Endodermal cell (in vitro differentiated cells): ENCODE measurements around the gene KMT2C. TPM values are rescaled to one million over a fixed set of nuclear protein-coding genes. Genes with fewer than 3 reads are reported as not detected.

Experiments
- DNase-seq: peaks from one replicate; pipeline ENCODE4 v3.0.0-alpha.2; 2017
- H3K27ac ChIP-seq: 2 replicates; pipeline ENCODE4 v1.5.1; 2013; ENCODE audit warnings: mild to moderate bottlenecking, low read depth, low read length, moderate library complexity
- H3K27me3 ChIP-seq: 2 replicates; pipeline ENCODE4 v1.6.1; 2013; ENCODE audit warnings: mild to moderate bottlenecking, low read length, moderate library complexity; ENCODE audit not compliant: insufficient read depth, control insufficient read depth, poor library complexity, severe bottlenecking
- H3K36me3 ChIP-seq: 2 replicates; pipeline ENCODE4 v1.7.0; 2013; ENCODE audit warnings: mild to moderate bottlenecking, low read length, moderate library complexity; ENCODE audit not compliant: control insufficient read depth, insufficient read depth
- H3K4me1 ChIP-seq: one replicate; pipeline ENCODE4 v1.7.0; 2013; ENCODE audit warnings: low read length; ENCODE audit not compliant: control insufficient read depth, insufficient read depth
- H3K4me3 ChIP-seq: 2 replicates; pipeline ENCODE4 v1.5.1; 2013; ENCODE audit warnings: mild to moderate bottlenecking, low read length, moderate library complexity
- H3K9ac ChIP-seq: 2 replicates; pipeline ENCODE4 v1.6.1; 2013; ENCODE audit warnings: mild to moderate bottlenecking, low read length, moderate library complexity; ENCODE audit not compliant: poor library complexity, severe bottlenecking; ENCODE audit errors: extremely low read depth
- H3K9me3 ChIP-seq: 2 replicates; pipeline ENCODE4 v1.6.1; 2013; ENCODE audit warnings: mild to moderate bottlenecking, low read length, moderate library complexity; ENCODE audit not compliant: control insufficient read depth
- H3K27ac Mint-ChIP-seq: 2 replicates; pipeline ENCODE4 v1.8.0; 2020; ENCODE audit warnings: mixed read lengths
- H3K27me3 Mint-ChIP-seq: 2 replicates; pipeline ENCODE4 v1.8.0; 2021; ENCODE audit warnings: mild to moderate bottlenecking, mixed read lengths; ENCODE audit not compliant: insufficient read depth
- H3K36me3 Mint-ChIP-seq: 2 replicates; pipeline ENCODE4 v1.8.0; 2020; ENCODE audit warnings: low read depth, mixed read lengths
- H3K4me1 Mint-ChIP-seq: 2 replicates; pipeline ENCODE4 v1.8.0; 2020; ENCODE audit warnings: mixed read lengths
- H3K4me3 Mint-ChIP-seq: 2 replicates; pipeline ENCODE4 v1.8.0; 2020; ENCODE audit warnings: mild to moderate bottlenecking, moderate library complexity, mixed read lengths
- H3K9me3 Mint-ChIP-seq: 2 replicates; pipeline ENCODE4 v1.8.0; 2020; ENCODE audit warnings: mild to moderate bottlenecking, mixed read lengths
- WGBS, 2 experiments: methylation state at CpG; one replicate each; pipeline versions ENCODE4 v1.1.5 to v1.1.7; 2013; ENCODE audit warnings: missing lambda C conversion rate in 2 of 2, mixed read lengths in 1 of 2; ENCODE audit not compliant: insufficient coverage in 1 of 2, insufficient read length in 1 of 2; 5-methylcytosine and 5-hydroxymethylcytosine counted together
- total RNA-seq, 2 donors: library from RNA; stranded (reverse); fragmentation: NEBNext Ultra II Directional in 1 of 2; extraction: Animal tissue kit (Norgen Biotek cat#: 25700) in 1 of 2; gene quantifications; 2 replicates in 1 of 2; 3 replicates in 1 of 2; pipeline ENCODE4 v1.2.1, GENCODE V29; 2021
- TF ChIP-seq, protein P1 (sequence below): fragments of 200-600 bp; sonication (generic); conservative IDR thresholded peaks from 2 replicates; pipeline ENCODE4 v1.5.0; 2021; ENCODE audit warnings: antibody characterized with exemption, mild to moderate bottlenecking

Gene KMT2C
- total RNA-seq, 2 donors from 2014 or later = 54.3 to 60.6 TPM

DNA sequence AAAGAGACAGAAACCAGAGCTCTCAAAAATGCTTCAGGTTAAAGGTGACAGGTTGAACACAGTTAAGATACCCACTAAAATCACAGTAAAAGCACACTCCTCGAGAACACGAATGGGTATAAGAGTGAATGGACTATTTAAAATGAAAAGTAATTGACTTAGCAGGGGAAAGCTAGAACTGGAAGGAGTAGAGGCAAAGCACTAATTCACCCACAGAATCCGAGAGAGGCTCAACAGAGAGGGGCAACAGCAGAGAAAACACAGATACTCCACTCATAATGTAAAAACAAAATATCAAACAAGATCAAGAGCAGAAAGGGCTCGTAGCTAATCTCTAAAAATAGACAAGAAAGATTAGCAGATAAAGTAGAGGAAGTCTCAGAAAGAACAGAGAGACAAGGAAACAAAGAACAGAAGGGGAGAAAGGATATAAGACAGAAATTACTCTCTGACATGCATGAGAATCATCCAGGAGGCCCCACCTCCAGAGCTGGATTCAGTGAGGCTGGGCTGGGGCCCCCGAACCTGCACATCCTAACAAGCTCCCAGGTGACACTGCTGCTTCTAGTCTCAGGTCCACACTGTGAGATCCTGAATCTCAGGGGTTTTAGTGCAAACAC lies 292.7 kb downstream of the KMT2C start:
- Mint-ChIP-seq H3K4me3 (no peak overlapping the region), H3K36me3 (peaks cover 91% of the 10 kb centered on the region), H3K27ac (no peak overlapping the region), H3K27me3 (no peaks in the 10 kb centered on the region), H3K4me1 (peaks cover 2% of the 10 kb centered on the region), H3K9me3 (peaks cover 6% of the 10 kb centered on the region)
- Histone ChIP-seq H3K9me3 (no peaks in the 10 kb centered on the region), H3K27me3 (no peaks in the 10 kb centered on the region), H3K36me3 (peaks cover 90% of the 10 kb centered on the region), H3K27ac (no peak overlapping the region), H3K9ac (no peak overlapping the region), H3K4me3 (no peak overlapping the region), H3K4me1 (peaks cover 2% of the 10 kb centered on the region)
- DNase-seq = no peak
- 90 to 92% methylated on average over 2 to 5 of the region's 5 CpGs for WGBS, 2 experiments
- TF ChIP-seq, protein P1, sequence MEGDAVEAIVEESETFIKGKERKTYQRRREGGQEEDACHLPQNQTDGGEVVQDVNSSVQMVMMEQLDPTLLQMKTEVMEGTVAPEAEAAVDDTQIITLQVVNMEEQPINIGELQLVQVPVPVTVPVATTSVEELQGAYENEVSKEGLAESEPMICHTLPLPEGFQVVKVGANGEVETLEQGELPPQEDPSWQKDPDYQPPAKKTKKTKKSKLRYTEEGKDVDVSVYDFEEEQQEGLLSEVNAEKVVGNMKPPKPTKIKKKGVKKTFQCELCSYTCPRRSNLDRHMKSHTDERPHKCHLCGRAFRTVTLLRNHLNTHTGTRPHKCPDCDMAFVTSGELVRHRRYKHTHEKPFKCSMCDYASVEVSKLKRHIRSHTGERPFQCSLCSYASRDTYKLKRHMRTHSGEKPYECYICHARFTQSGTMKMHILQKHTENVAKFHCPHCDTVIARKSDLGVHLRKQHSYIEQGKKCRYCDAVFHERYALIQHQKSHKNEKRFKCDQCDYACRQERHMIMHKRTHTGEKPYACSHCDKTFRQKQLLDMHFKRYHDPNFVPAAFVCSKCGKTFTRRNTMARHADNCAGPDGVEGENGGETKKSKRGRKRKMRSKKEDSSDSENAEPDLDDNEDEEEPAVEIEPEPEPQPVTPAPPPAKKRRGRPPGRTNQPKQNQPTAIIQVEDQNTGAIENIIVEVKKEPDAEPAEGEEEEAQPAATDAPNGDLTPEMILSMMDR = no peak

DNA sequence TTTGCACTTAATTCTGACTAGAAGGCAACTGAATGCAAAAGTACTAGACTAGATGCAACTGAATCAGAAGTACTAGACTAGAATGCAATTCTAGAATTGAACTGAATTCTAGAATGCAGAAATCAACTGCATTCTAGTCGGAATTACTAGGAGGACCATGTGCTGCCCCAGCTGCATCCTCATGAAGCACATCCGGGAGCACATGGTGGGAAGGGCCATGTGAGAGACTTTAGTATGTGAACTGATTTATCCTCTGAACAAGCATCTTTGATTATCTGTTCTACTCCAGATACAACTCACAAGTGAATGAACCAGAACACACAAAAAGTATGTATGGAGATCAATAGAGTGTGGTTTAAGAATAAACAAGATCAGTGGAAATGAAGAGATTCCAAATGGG lies 295.2 kb downstream of the KMT2C start:
- Histone ChIP-seq H3K4me3 (no peak overlapping the region), H3K9me3 (no peaks in the 10 kb centered on the region), H3K27me3 (no peaks in the 10 kb centered on the region), H3K4me1 (peaks cover 2% of the 10 kb centered on the region), H3K27ac (no peak overlapping the region), H3K36me3 (peaks cover 87% of the 10 kb centered on the region), H3K9ac (no peak overlapping the region)
- Mint-ChIP-seq H3K9me3 (no peaks in the 10 kb centered on the region), H3K27me3 (no peaks in the 10 kb centered on the region), H3K4me1 (peaks cover 2% of the 10 kb centered on the region), H3K4me3 (no peak overlapping the region), H3K27ac (no peak overlapping the region), H3K36me3 (peaks cover 79% of the 10 kb centered on the region)
- WGBS, 2 experiments = 96 to 100% methylated on average over 2 of the region's 2 CpGs
- DNase-seq = no peak
- TF ChIP-seq, protein P1 = no peak

DNA sequence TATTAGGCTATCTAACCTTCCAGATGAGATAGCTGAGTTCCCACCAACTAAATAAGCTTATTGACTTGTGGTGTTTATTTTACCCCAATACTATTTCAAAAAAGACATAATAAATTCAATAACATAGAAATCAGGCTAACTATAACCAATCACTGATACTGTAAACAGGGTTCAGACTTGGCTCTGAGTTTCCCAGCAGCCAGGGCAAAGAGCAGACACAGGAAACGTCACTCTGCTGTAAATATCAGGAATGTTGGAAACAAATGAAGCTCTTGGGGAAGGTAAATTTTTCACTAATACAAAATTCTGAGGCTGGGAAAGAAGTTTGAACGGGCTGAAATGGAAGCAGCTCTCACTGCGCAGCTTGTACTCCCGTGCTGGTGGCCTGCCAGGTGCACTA lies 295.7 kb downstream of the KMT2C start:
- Mint-ChIP-seq H3K36me3 (peaks cover 74% of the 10 kb centered on the region), H3K4me3 (no peak overlapping the region), H3K9me3 (no peaks in the 10 kb centered on the region), H3K27ac (no peak overlapping the region), H3K27me3 (no peaks in the 10 kb centered on the region), H3K4me1 (peaks cover 2% of the 10 kb centered on the region)
- Histone ChIP-seq H3K4me3 (no peak overlapping the region), H3K27ac (no peak overlapping the region), H3K9ac (no peak overlapping the region), H3K9me3 (no peaks in the 10 kb centered on the region), H3K4me1 (peaks cover 2% of the 10 kb centered on the region), H3K27me3 (no peaks in the 10 kb centered on the region), H3K36me3 (peaks cover 87% of the 10 kb centered on the region)
- 90 to 100% methylated on average over 2 to 4 of the region's 4 CpGs for WGBS, 2 experiments
- TF ChIP-seq, protein P1 = no peak
- no peak for DNase-seq
